H1 (cell line): ENCODE results near the gene NME9. TPM values are rescaled to one million over a fixed set of nuclear protein-coding genes. Genes with fewer than 3 reads are reported as not detected.

Source experiments
- CTCF ChIA-PET: fragments of 300-600 bp; sonication (Branson Sonifier 250); formaldehyde crosslinking; loops from one replicate; lab custom pipeline; 2021; ENCODE audit not compliant: partially characterized antibody; lab: Charles Lee
- POLR2A ChIA-PET: fragments of 300-600 bp; sonication (Branson Sonifier 250); formaldehyde crosslinking; loops from one replicate; lab custom pipeline; 2021; ENCODE audit warnings: inconsistent platforms; ENCODE audit not compliant: partially characterized antibody; lab: Charles Lee
- DNase-seq, 2 experiments: peaks; one replicate each; pipeline versions ENCODE4 v3.0.0 to v3.0.0-alpha.2; 2010 to 2022; ENCODE audit warnings: low spot score in 2 of 2, low read depth in 1 of 2, mixed read lengths in 1 of 2
- FAIRE-seq: peaks from 2 replicates; lab custom pipeline; 2011; peaks lifted over from hg19 to GRCh38; lab: Jason Lieb, UNC
- H2AFZ ChIP-seq: 2 replicates; pipeline ENCODE4 v1.8.1; 2012; ENCODE audit warnings: low read length, inconsistent platforms
- H2AK5ac ChIP-seq: 2 replicates; pipeline ENCODE4 v1.6.1; 2013; ENCODE audit warnings: low read depth, low read length
- H2BK120ac ChIP-seq: replicated peaks from 2 replicates; pipeline ENCODE3; 2013; ENCODE audit warnings: low read depth, low read length, inconsistent platforms
- H2BK12ac ChIP-seq: 2 replicates; pipeline ENCODE4 v1.6.1; 2013; ENCODE audit warnings: low read depth, low read length
- H2BK15ac ChIP-seq: 2 replicates; pipeline ENCODE4 v1.6.1; 2013; ENCODE audit warnings: low read length
- H2BK20ac ChIP-seq: 2 replicates; pipeline ENCODE4 v1.6.1; 2013; ENCODE audit warnings: low read length
- H2BK5ac ChIP-seq: 2 replicates; pipeline ENCODE4 v1.6.1; 2013; ENCODE audit warnings: low read depth, low read length
- H3K14ac ChIP-seq: 2 replicates; pipeline ENCODE4 v1.6.1; 2013; ENCODE audit warnings: inconsistent platforms; ENCODE audit not compliant: insufficient read length
- H3K18ac ChIP-seq: 2 replicates; pipeline ENCODE4 v1.6.1; 2013; ENCODE audit warnings: low read length; ENCODE audit errors: extremely low read depth
- H3K23ac ChIP-seq: 2 replicates; pipeline ENCODE4 v1.6.1; 2013; ENCODE audit warnings: inconsistent platforms; ENCODE audit not compliant: insufficient read length
- H3K23me2 ChIP-seq: 2 replicates; pipeline ENCODE4 v1.6.1; 2013; ENCODE audit warnings: low read depth, low read length
- H3K27ac ChIP-seq: 2 replicates; pipeline ENCODE4 v1.6.1; 2011; ENCODE audit warnings: low read depth, low read length, inconsistent platforms
- H3K27me3 ChIP-seq, 4 experiments: replicated peaks in 1 of 4; 1 replicate in 1 of 4; 2 replicates in 3 of 4; pipeline versions ENCODE4 v1.6.1 to v1.8.1; 2011 to 2013; ENCODE audit warnings: low read length in 3 of 4, mild to moderate bottlenecking in 3 of 4, inconsistent platforms in 2 of 4, mixed read lengths in 2 of 4, moderate library complexity in 1 of 4; ENCODE audit not compliant: control insufficient read depth in 3 of 4, insufficient read depth in 3 of 4; ENCODE audit errors: extremely low read depth in 1 of 4
- H3K36me3 ChIP-seq, 4 experiments: 2 replicates each; pipeline versions ENCODE4 v1.6.1 to v1.8.1; 2011 to 2013; ENCODE audit warnings: mild to moderate bottlenecking in 4 of 4, low read length in 3 of 4, moderate library complexity in 2 of 4, control low read depth in 1 of 4, inconsistent platforms in 1 of 4; ENCODE audit not compliant: insufficient read depth in 4 of 4, control insufficient read depth in 2 of 4
- H3K4ac ChIP-seq: replicated peaks from 2 replicates; pipeline ENCODE3; 2013; ENCODE audit warnings: low read length, low read depth, mixed read lengths, inconsistent platforms; ENCODE audit not compliant: insufficient read length
- H3K4me1 ChIP-seq, 4 experiments: replicated peaks in 1 of 4; 1 replicate in 1 of 4; 2 replicates in 3 of 4; pipeline versions ENCODE4 v1.6.1 to v1.8.1; 2011 to 2013; ENCODE audit warnings: low read length in 3 of 4, inconsistent platforms in 2 of 4, mixed read lengths in 1 of 4; ENCODE audit not compliant: insufficient read depth in 4 of 4, control insufficient read depth in 3 of 4
- H3K4me2 ChIP-seq, 2 experiments: 2 replicates each; pipeline versions ENCODE4 v1.6.1 to v1.8.1; 2011 to 2013; ENCODE audit warnings: low read depth in 2 of 2, low read length in 2 of 2, control low read depth in 1 of 2, inconsistent platforms in 1 of 2, mild to moderate bottlenecking in 1 of 2; ENCODE audit not compliant: insufficient read depth in 1 of 2
- H3K4me3 ChIP-seq, 4 experiments: fragments of 200-600, 300-600 bp in 1 of 4; sonication (generic), shearing (Covaris generic), sonication (Bioruptor Twin) in 1 of 4; 2 replicates each; pipeline versions ENCODE4 v1.5.1 to v1.8.1; 2011 to 2016; ENCODE audit warnings: low read length in 4 of 4, low read depth in 3 of 4, control low read depth in 2 of 4, inconsistent platforms in 2 of 4, mild to moderate bottlenecking in 2 of 4, mixed read lengths in 1 of 4, moderate library complexity in 1 of 4; ENCODE audit not compliant: insufficient read depth in 2 of 4; ENCODE audit errors: extremely low read depth in 1 of 4
- H3K56ac ChIP-seq: replicated peaks from 2 replicates; pipeline ENCODE3; 2013; ENCODE audit warnings: low read depth, mild to moderate bottlenecking, mixed read lengths, low read length, inconsistent platforms; ENCODE audit not compliant: insufficient read length
- H3K79me1 ChIP-seq: 2 replicates; pipeline ENCODE4 v1.6.1; 2013; ENCODE audit warnings: low read depth, low read length, control low read depth
- H3K79me2 ChIP-seq, 2 experiments: 2 replicates each; pipeline versions ENCODE4 v1.6.1 to v1.8.1; 2012 to 2013; ENCODE audit warnings: low read length in 2 of 2, mild to moderate bottlenecking in 2 of 2, inconsistent platforms in 1 of 2; ENCODE audit not compliant: insufficient read depth in 2 of 2, control insufficient read depth in 1 of 2
- H3K9ac ChIP-seq, 4 experiments: replicated peaks in 1 of 4; 1 replicate in 1 of 4; 2 replicates in 3 of 4; pipeline versions ENCODE4 v1.6.1 to v1.8.1; 2011 to 2013; ENCODE audit warnings: low read depth in 3 of 4, low read length in 3 of 4, control low read depth in 2 of 4, mild to moderate bottlenecking in 2 of 4, moderate library complexity in 2 of 4, inconsistent platforms in 1 of 4; ENCODE audit errors: extremely low read depth in 1 of 4
- H3K9me3 ChIP-seq, 2 experiments: 2 replicates each; pipeline versions ENCODE4 v1.6.1 to v1.8.1; 2012 to 2013; ENCODE audit warnings: mild to moderate bottlenecking in 2 of 2, moderate library complexity in 2 of 2, control low read depth in 1 of 2, inconsistent platforms in 1 of 2, low read depth in 1 of 2, low read length in 1 of 2, mixed read lengths in 1 of 2; ENCODE audit not compliant: insufficient read depth in 2 of 2
- H4K20me1 ChIP-seq, 2 experiments: replicated peaks in 1 of 2; 2 replicates each; pipeline versions ENCODE3 to v1.8.1; 2011 to 2013; ENCODE audit warnings: inconsistent platforms in 2 of 2, low read length in 2 of 2, mild to moderate bottlenecking in 1 of 2; ENCODE audit not compliant: insufficient read depth in 2 of 2, control insufficient read depth in 1 of 2
- H4K5ac ChIP-seq: 2 replicates; pipeline ENCODE4 v1.6.1; 2013; ENCODE audit warnings: low read length, low read depth, mixed read lengths, inconsistent platforms; ENCODE audit not compliant: insufficient read length
- H4K8ac ChIP-seq: 2 replicates; pipeline ENCODE4 v1.8.0; 2013; ENCODE audit warnings: mild to moderate bottlenecking, moderate library complexity, low read length, inconsistent platforms; ENCODE audit not compliant: insufficient read depth; ENCODE audit errors: extremely low read depth
- H4K91ac ChIP-seq: replicated peaks from 2 replicates; pipeline ENCODE3; 2013; ENCODE audit warnings: low read length, mixed read lengths, inconsistent platforms; ENCODE audit not compliant: insufficient read length
- BACH1 ChIP-seq: IDR thresholded peaks from 2 replicates; pipeline ENCODE4 v1.6.1; 2012; ENCODE audit warnings: low read length, improper control_type of control experiment
- CEBPB ChIP-seq: IDR thresholded peaks from 2 replicates; pipeline ENCODE4 v1.6.1; 2012; ENCODE audit warnings: low read depth, low read length
- CHD2 ChIP-seq: IDR thresholded peaks from 2 replicates; pipeline ENCODE4 v1.6.1; 2012; ENCODE audit warnings: low read length, improper control_type of control experiment
- CREB1 ChIP-seq: IDR thresholded peaks from 2 replicates; pipeline ENCODE4 v1.6.1; 2012; ENCODE audit warnings: inconsistent platforms
- EZH2 ChIP-seq: fragments of 200-600 bp; sonication (generic); IDR thresholded peaks from 2 replicates; pipeline ENCODE4 v1.7.1; 2012; ENCODE audit warnings: low read depth, mild to moderate bottlenecking, moderate library complexity, low read length, inconsistent platforms; ENCODE audit not compliant: severe bottlenecking
- GABPA ChIP-seq: IDR thresholded peaks from 2 replicates; pipeline ENCODE4 v1.6.1; 2011; ENCODE audit warnings: mild to moderate bottlenecking, low read length, moderate library complexity, borderline replicate concordance; ENCODE audit not compliant: insufficient read depth
- HDAC6 ChIP-seq: IDR thresholded peaks from one replicate; pipeline ENCODE4 v1.7.1; 2012; ENCODE audit warnings: low read depth, mild to moderate bottlenecking, inconsistent platforms, low read length, moderate library complexity
- KDM4A ChIP-seq: IDR thresholded peaks from one replicate; pipeline ENCODE4 v1.7.1; 2012; ENCODE audit warnings: low read depth, mild to moderate bottlenecking, moderate library complexity, low read length, inconsistent platforms; ENCODE audit not compliant: severe bottlenecking
- MAFK ChIP-seq: IDR thresholded peaks from 2 replicates; pipeline ENCODE4 v1.6.1; 2012; ENCODE audit warnings: low read depth, mild to moderate bottlenecking, improper control_type of control experiment, low read length
- NRF1 ChIP-seq: IDR thresholded peaks from 2 replicates; pipeline ENCODE4 v1.6.1; 2011; ENCODE audit warnings: mild to moderate bottlenecking, low read depth, low read length, improper control_type of control experiment
- RNF2 ChIP-seq: fragments of 200-900, 300-1000 bp; sonication (generic); IDR thresholded peaks from 2 replicates; pipeline ENCODE4 v1.7.1; 2016; ENCODE audit warnings: borderline replicate concordance, low read depth, mild to moderate bottlenecking, antibody characterized with exemption, low read length; ENCODE audit not compliant: poor library complexity, severe bottlenecking; ENCODE audit errors: missing control alignments
- SAP30 ChIP-seq: fragments of 300-600 bp; sonication (generic); IDR thresholded peaks from 2 replicates; pipeline ENCODE4 v1.7.1; 2012; ENCODE audit warnings: low read length, moderate library complexity, mild to moderate bottlenecking, inconsistent platforms; ENCODE audit not compliant: insufficient read depth, insufficient replicate concordance
- USF2 ChIP-seq: IDR thresholded peaks from 2 replicates; pipeline ENCODE4 v1.6.1; 2011; ENCODE audit warnings: low read length, improper control_type of control experiment
- WGBS, 2 experiments: shearing (Covaris generic) in 1 of 2; methylation state at CpG; one replicate each; pipeline versions ENCODE4 v1.1.6 to v1.1.7; 2013 to 2015; ENCODE audit warnings: low lambda C conversion rate in 2 of 2, mixed read lengths in 2 of 2, inconsistent platforms in 1 of 2, low coverage in 1 of 2, missing lambda C conversion rate in 1 of 2; ENCODE audit not compliant: insufficient replicate concordance in 2 of 2, insufficient coverage in 1 of 2, insufficient read length in 1 of 2; ENCODE audit errors: extremely low coverage in 1 of 2, missing lambda C conversion rate in 1 of 2; 5-methylcytosine and 5-hydroxymethylcytosine counted together
- polyA plus RNA-seq, 7 experiments: library from polyadenylated mRNA; depleted of rRNA in 3 of 7; stranded (reverse) in 5 of 7; unstranded in 2 of 7; fragments of >200 nt in 5 of 7; fragments of 200-250 nt in 2 of 7; gene quantifications; 1 replicate in 5 of 7; 2 replicates in 1 of 7; 4 replicates in 1 of 7; pipeline versions ENCODE4 v1.2.1 to v1.2.3, GENCODE V29; 2011 to 2013; ENCODE audit warnings: missing spikeins in 2 of 7, mixed read lengths in 2 of 7
- total RNA-seq: library from RNA; stranded (reverse); fragmentation: NEBNext Ultra II Directional; extraction: Animal tissue kit (Norgen Biotek cat#: 25700); gene quantifications from 2 replicates; pipeline ENCODE4 v1.2.1, GENCODE V29; 2021

Gene NME9
- total and polyA plus RNA-seq, 2 of the 8 experiments (the other 6 are each of a cell fraction or from before 2014, with no cell fraction given), result 0.11 TPM; not detected in 1

DNA sequence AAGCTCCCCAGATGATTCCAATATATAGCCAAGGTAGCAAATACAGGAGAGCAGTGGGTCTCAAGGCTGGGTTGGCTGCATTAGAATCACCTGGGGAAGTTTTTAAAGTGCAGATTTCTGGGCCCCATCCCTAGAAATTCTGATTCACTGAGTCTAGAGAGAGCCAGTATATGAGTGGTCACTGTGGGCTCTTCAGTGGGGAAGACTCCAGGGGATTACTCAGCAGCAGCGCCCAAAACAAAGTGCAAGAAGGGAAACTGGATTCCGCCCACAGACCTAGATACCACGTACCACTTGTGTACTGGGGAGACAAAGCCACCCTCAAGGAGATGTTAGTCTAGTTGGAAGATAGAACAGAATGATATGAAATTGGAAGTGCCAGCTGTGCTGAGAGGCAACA, 40.0 kb downstream of the NME9 start:
- FAIRE-seq (no peak), DNase-seq (no peak)
- H3K9me3 ChIP-seq, result no peaks in the 10 kb centered on the region
- no peak overlapping the region for H3K56ac ChIP-seq
- no peak overlapping the region for H2AK5ac ChIP-seq
- H4K20me1 ChIP-seq, result no peaks in the 10 kb centered on the region
- H4K5ac ChIP-seq, result no peak overlapping the region
- H3K27ac ChIP-seq, result no peak overlapping the region
- H3K14ac ChIP-seq, result no peak overlapping the region
- H3K79me1 ChIP-seq, result no peaks in the 10 kb centered on the region
- no peaks in the 10 kb centered on the region for H3K79me2 ChIP-seq
- 92% methylated on average over 3 of the region's 3 CpGs; no CpG with 5 or more reads in 1 of the 2 experiments for WGBS, 2 experiments
- H4K8ac ChIP-seq, result no peak overlapping the region
- no peak overlapping the region for H3K23ac ChIP-seq
- H3K4me3 ChIP-seq, result no peak overlapping the region
- no peak overlapping the region for H4K91ac ChIP-seq
- no peaks in the 10 kb centered on the region for H3K23me2 ChIP-seq
- H3K4me1 ChIP-seq, result no peaks in the 10 kb centered on the region
- H2BK15ac ChIP-seq, result no peak overlapping the region
- no peak overlapping the region for H3K4me2 ChIP-seq
- no peaks in the 10 kb centered on the region for H3K27me3 ChIP-seq
- no peak overlapping the region for H2AFZ ChIP-seq
- H2BK12ac ChIP-seq, result no peak overlapping the region
- CTCF ChIA-PET, result no interaction called here
- peaks cover 7 to 32% (median 22%) of the 10 kb centered on the region in 4 experiments; a peak in 5 of 8 replicates for H3K36me3 ChIP-seq
- H3K18ac ChIP-seq, result no peak overlapping the region
- H2BK5ac ChIP-seq, result no peak overlapping the region
- H2BK20ac ChIP-seq, result no peak overlapping the region
- POLR2A ChIA-PET, result no interaction called here
- H3K4ac ChIP-seq, result no peak overlapping the region
- H3K9ac ChIP-seq, result no peak overlapping the region
- no peak overlapping the region for H2BK120ac ChIP-seq
- no peak for TF ChIP-seq CEBPB
- TF ChIP-seq HDAC6, result no peak
- no peak for TF ChIP-seq NRF1
- no peak for TF ChIP-seq MAFK
- no peak for TF ChIP-seq BACH1
- TF ChIP-seq GABPA, result no peak
- no peak for TF ChIP-seq KDM4A
- TF ChIP-seq CHD2, result no peak
- no peak for TF ChIP-seq CREB1
- TF ChIP-seq SAP30, result no peak
- TF ChIP-seq EZH2, result no peak
- no peak for TF ChIP-seq USF2
- TF ChIP-seq RNF2, result no peak
